GM12892 (cell line): ENCODE measurements around the gene FKBP14.

Source experiments
- DNase-seq: peaks from one replicate; pipeline ENCODE4 v3.0.0; 2011; ENCODE audit not compliant: insufficient read length
- FAIRE-seq: peaks from 2 replicates; lab custom pipeline; 2011; peaks lifted over from hg19 to GRCh38; lab: Jason Lieb, UNC
- POLR2A ChIP-seq: IDR thresholded peaks from 2 replicates; pipeline ENCODE4 v1.6.1; 2011; ENCODE audit warnings: low read depth, low read length, control low read depth
- POLR2AphosphoS5 ChIP-seq: IDR thresholded peaks from 2 replicates; pipeline ENCODE4 v1.6.1; 2011; ENCODE audit warnings: low read depth, low read length, control low read depth
- TAF1 ChIP-seq: IDR thresholded peaks from 2 replicates; pipeline ENCODE4 v1.6.1; 2011; ENCODE audit warnings: low read depth, mild to moderate bottlenecking, control low read depth, low read length, borderline replicate concordance

The FKBP14 gene

DNA sequence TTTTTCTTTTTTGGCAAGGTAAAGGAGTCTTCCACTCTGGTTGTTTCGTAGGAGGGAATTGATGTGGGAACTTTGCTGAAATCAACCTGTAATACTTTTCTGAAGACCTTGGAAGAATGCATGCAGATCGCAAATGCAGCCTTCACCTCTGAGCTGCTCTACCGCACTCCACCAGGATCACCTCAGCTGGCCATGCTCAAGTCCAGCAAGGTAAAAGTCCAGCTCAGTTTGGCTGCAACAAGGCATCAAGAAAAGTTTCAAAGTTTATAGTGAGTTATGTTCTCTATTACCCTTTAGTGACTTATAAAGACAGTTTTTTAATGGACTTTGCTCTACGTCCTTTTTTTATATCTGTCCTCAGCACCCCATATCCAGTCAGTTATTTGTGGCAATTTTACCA is 22.7 kb upstream of the FKBP14 start:
- no peak for TF ChIP-seq POLR2A
- no peak for TF ChIP-seq POLR2AphosphoS5
- no peak for TF ChIP-seq TAF1
- FAIRE-seq (no peak), DNase-seq (no peak)

DNA sequence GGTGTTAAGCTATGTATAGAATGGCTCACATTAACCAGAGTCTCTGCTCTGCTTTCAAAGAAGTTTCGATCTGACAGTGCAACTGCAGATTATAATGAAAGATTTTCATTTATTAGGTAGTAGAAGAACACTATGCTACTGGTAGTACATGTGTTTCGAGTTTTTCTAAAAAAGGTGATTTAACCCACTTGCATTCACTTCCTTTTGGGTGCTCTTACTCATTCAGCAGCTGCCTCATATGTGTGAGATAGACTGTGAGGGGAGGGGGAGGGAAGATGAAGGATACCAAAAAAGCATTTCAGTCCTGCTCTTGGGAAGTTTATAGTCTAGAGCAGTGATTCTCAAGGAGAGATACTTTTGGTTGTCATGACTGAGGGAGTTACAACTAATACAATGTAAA is 22.1 kb upstream of the FKBP14 start:
- FAIRE-seq (no peak), DNase-seq (no peak)
- TF ChIP-seq POLR2A (no peak), POLR2AphosphoS5 (no peak), TAF1 (no peak)

DNA sequence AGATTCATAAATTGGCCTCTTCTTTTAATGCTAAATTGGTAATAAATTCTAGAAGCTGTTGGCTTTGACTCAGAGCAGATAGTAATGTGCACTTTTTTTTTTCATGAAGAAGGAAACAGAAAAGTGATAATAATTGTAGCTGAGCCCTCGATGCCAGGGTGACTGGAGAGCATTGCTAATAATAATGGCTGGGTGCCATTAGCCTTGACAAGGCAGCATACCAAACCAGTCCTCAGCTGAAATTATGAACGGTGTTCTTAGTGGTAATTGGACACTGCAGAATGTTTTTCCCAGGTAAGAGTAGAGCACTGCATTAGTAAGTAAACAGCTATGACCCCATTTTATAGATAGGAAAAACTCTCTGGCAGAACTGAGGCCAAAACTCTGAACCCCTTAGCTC is 20.6 kb upstream of the FKBP14 start:
- FAIRE-seq (no peak), DNase-seq (no peak)
- no peak for TF ChIP-seq POLR2A
- no peak for TF ChIP-seq TAF1
- no peak for TF ChIP-seq POLR2AphosphoS5

DNA sequence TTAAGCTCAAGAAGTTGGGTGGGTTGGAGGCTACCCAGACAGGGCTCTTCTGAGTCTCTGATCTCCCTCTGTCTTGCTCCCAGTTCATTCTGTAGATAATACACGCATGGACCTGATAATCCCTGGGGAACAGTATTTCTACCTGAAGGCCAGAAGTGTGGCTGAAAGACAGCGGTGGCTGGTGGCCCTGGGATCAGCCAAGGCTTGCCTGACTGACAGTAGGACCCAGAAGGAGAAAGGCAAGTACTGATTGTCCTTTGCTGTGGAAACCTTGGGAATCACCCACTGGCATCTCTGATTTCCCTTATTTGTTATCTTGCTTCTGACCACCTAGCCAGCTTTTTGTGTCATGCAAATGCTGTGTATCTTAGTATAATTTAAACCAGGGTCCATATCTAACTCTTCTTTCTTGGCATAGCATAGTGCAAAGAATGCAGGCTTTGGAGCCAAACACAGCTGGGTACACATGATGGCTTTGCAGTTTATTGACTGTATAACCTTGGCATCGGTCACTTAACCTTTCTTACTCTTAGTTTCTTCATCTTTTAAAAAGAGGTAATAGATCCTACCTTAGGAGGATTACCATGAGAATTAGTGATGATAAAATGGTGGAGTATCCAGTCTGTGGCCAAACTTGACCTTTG is 19.7 kb upstream of the FKBP14 start:
- FAIRE-seq (no peak), DNase-seq (no peak)
- no peak for TF ChIP-seq POLR2A
- TF ChIP-seq POLR2AphosphoS5 = no peak
- TF ChIP-seq TAF1 = no peak

DNA sequence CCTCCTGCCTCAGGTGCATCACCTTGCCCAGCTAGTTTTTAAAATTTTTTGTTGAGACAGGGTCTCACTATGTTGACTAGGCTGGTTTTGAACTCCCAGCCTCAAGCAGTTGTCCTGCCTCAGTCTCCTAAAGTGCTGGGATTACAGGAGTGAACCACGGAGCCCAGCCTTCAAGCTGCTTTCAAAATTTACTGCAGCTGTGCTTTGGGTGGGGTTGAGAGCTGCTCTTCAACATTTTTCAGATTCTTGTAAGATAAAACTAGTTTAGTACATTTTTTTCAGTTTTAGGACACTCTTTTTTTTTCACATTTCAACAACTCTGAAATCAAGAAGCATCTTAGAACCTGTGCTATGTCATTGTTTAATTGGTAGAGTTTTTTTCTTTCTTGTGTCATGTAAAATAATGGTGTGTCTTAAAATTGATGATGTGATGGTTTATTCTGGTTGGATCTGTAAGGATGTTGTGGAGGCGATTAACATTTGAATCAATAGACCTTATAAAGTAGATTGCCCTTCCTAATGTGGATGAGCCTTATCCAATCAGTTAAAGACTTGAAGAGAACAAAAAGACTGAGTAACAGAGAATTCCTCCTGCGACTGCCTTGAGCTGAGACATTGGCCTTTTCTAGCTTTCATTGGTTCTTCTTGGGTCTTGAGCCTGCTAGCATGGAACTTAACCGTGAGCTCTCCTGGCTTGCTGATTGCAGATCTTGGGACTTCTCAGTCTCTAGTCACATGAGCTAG is 15.2 kb upstream of the FKBP14 start:
- no peak for FAIRE-seq
- no peak for TF ChIP-seq TAF1
- DNase-seq = no peak

DNA sequence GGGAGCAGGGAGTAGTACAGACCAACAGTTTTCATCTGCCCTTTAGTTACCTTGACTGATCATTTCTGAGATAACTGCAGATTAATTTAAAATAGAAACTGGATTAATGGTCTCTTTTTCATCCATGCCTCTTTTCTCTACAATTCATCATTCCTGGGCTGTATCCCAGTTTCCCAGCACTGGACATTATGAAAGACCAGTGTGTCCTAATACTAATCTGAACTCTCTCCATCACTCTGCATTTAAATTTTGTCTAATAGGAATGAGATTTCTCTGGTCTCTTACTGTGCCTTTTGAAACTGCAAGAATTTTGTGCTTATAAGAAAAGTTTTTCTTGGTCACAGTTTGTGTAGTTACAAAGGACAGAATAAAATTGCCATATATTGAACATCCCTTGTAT is 14.4 kb upstream of the FKBP14 start:
- DNase-seq (no peak), FAIRE-seq (no peak)
- TF ChIP-seq POLR2AphosphoS5 (no peak), TAF1 (no peak), POLR2A (no peak)

DNA sequence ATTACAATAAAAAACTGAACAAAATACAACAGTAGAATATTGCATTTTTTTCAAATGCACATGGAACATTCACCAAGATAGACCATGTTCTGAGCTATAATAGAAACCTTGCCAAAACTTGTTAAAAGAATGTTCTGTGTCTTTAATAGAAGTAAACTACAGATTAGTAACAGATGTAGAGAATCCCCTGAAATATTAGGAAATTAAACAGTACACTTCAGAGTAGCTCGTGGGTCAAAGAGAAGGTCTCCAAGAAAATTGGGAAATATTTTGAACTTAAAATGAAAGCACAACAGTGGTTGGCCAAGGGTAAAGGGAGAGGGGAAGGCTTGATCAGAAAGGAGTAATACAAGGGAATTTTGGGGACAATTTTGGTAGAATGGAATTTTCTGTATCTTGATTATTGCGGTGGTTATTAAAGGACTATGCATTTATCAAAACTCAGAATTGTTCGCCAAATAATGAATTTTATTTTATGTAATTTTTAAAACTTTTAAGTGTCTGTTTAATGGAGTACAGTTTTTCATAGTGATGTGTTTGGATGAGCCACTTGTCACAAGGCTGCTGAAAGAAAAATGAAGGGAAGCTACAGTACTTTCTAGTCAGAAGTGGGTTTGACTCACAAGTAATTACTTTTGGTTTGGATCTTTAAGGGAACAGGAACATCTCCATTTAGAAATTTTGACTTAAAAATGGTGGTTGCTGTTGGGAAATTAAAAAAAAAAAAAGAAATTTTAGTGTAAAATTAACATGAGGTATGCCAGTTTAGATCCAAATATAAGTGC is 11.9 kb upstream of the FKBP14 start:
- DNase-seq (no peak), FAIRE-seq (no peak)
- TF ChIP-seq POLR2A (no peak), TAF1 (no peak), POLR2AphosphoS5 (no peak)

DNA sequence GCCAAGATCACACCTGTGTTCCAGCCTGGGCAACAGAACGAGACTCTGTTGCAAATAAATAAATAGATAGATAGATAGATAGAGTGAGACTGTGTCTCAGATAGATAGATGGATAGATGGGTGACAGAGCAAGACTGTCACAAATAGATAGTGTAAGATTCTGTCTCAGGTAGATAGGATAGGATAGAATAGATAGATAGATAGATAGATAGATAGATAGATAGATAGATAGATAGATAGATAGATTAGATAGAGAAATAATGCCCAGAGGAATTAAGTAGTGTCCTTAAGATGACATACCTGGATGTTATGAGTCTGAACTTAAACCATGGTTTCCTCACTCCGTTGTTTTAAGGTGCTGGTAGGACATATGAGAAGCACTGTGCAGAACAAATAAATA is 9.7 kb upstream of the FKBP14 start:
- no peak for DNase-seq
- no peak for TF ChIP-seq POLR2A
- TF ChIP-seq POLR2AphosphoS5 = no peak
- TF ChIP-seq TAF1 = no peak
- FAIRE-seq = no peak

DNA sequence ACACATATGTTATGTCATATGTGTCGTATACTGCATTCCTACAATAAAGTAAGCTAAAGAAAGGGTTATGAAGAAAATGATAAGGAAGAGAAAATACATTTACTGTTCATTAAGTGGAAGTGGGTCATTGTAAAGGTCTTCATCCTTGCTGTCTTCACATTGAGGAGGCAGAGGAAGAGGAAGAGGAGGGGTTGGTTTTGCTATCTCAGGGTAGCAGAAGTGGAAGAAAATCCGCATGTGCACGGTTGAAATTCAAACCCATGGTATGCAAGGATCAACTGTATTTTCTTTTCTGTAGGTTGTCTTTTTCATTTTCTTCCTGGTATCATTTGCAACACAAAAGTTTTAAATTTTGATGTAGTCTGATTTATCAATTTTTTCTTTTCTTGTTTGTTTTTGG is 8.0 kb upstream of the FKBP14 start:
- FAIRE-seq = no peak
- DNase-seq = no peak
- TF ChIP-seq POLR2AphosphoS5 (no peak), POLR2A (no peak), TAF1 (no peak)

DNA sequence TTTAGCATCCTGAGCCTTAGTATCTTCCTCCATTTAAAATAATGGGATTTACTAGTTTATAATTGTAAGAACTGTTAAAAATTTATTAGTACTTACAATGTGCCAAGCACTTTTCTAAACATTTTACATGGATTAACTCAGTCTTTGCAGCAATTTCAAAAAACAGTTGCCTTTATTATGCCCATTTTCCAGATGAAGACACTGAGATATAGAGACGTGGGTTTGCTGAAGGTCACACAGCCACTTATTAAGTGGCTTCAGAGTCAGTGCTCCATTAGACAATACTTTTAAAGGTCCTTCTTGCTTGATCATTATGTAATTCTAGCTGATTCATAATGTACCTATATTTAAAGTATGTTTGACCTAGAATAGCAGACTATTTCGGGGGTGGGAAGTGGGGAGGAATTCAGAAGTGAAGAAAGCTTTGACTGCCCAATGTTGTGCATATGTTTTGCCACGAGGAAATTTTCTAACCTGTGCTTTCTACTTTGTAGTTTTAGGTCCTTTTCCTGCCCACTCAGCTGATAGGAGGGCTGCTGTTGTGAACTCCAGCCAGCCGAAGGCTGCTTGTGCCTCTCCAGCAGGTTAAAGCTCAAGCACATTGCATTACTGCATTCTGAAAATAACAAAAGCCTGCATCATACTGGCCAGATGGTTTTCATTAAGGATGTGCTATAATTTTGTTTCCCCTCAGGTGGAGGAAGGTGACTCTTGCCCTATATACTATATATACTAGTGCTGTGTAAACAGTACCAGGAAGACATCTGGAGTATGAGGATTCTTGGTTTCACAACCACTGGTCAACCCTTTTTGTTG is 6.0 kb upstream of the FKBP14 start:
- DNase-seq = no peak
- FAIRE-seq = no peak
- TF ChIP-seq POLR2AphosphoS5 (no peak), POLR2A (no peak), TAF1 (no peak)

DNA sequence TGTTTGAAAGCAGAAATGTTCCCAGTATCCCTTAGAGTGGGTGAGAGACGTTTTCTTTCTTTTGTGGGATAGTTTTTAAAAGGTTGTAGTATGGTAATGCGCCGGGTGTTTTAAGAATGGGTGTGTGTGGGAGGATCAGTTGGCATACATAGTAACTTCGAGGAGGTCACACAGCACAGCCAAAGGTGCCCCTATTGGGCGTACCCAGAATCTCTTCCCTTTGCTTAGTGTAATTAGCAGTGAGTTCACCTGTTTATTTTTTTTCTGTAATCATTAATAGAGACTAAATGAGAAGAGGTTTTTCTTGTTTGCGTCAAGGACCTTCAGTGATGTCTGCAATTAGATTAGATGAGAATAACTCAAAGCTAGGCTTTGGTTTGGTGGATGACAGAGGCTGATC is 3.2 kb upstream of the FKBP14 start:
- no peak for TF ChIP-seq POLR2AphosphoS5
- TF ChIP-seq TAF1 = no peak
- no peak for TF ChIP-seq POLR2A
- no peak for DNase-seq
- FAIRE-seq = no peak
